GM12878 (cell line): Measurements from ENCODE around the gene NAALADL2. TPM values are rescaled to one million over a fixed set of nuclear protein-coding genes. Genes with fewer than 3 reads are reported as not detected.

Experiments
- ATAC-seq: fragments of 200-7000 bp; cut with Tn5 transposase; 3 replicates; pipeline ENCODE4 v1.9.1; 2020; ENCODE audit warnings: mild to moderate bottlenecking, moderate library complexity
- BruUV-seq: library from RNA; stranded (reverse); fragments of 400-500 nt; replicated peaks from 2 replicates; lab custom pipeline; 2021; lab: Mats Ljungman, UMichigan
- CTCF ChIA-PET: fragments of 300-600 bp; sonication (Branson Sonifier 250); formaldehyde crosslinking; extraction: SDS; loops from one replicate; lab custom pipeline; 2021; ENCODE audit warnings: inconsistent platforms; lab: Yijun Ruan, JAX
- POLR2A ChIA-PET: fragments of 350-600 bp; formaldehyde crosslinking; extraction: SDS; loops from one replicate; lab custom pipeline; 2021; ENCODE audit warnings: inconsistent platforms; lab: Charles Lee
- RAD21 ChIA-PET: fragments of 300-600 bp; sonication (Branson Sonifier 250); formaldehyde crosslinking; loops from one replicate; lab custom pipeline; 2023; ENCODE audit warnings: antibody characterized with exemption; ENCODE audit not compliant: unreplicated experiment; lab: Charles Lee
- SMC1A ChIA-PET: fragments of 300-600 bp; sonication (Branson Sonifier 250); formaldehyde crosslinking; loops from one replicate; lab custom pipeline; 2023; ENCODE audit not compliant: unreplicated experiment, uncharacterized antibody; lab: Charles Lee
- DNase-seq: peaks from one replicate; pipeline ENCODE4 v3.0.0-alpha.2; 2011; ENCODE audit warnings: low read depth, low spot score
- FAIRE-seq: peaks from 3 replicates; lab custom pipeline; 2011; peaks lifted over from hg19 to GRCh38; lab: Jason Lieb, UNC
- H2AFZ ChIP-seq: 2 replicates; pipeline ENCODE4 v1.6.0; 2011; ENCODE audit warnings: low read depth, low read length, control low read depth; ENCODE audit not compliant: control insufficient read depth
- H3K27ac ChIP-seq: 2 replicates; pipeline ENCODE4 v1.5.1; 2011; ENCODE audit warnings: control low read depth; ENCODE audit not compliant: control insufficient read depth, insufficient read depth
- H3K27me3 ChIP-seq, 2 experiments: replicated peaks in 1 of 2; 2 replicates each; pipeline versions ENCODE4 v1.6.0 to v1.6.1; 2011; ENCODE audit warnings: low read length in 1 of 2; ENCODE audit not compliant: control insufficient read depth in 2 of 2, insufficient read depth in 2 of 2
- H3K36me3 ChIP-seq, 2 experiments: 2 replicates each; pipeline ENCODE4 v1.5.1; 2011; ENCODE audit warnings: low read length in 1 of 2; ENCODE audit not compliant: control insufficient read depth in 2 of 2, insufficient read depth in 2 of 2
- H3K4me1 ChIP-seq: 2 replicates; pipeline ENCODE4 v1.6.1; 2011; ENCODE audit warnings: mild to moderate bottlenecking, low read length, moderate library complexity, mixed read lengths; ENCODE audit not compliant: control insufficient read depth, insufficient read depth
- H3K4me2 ChIP-seq: 2 replicates; pipeline ENCODE4 v1.6.0; 2011; ENCODE audit warnings: control low read depth; ENCODE audit not compliant: control insufficient read depth, insufficient read depth
- H3K4me3 ChIP-seq: fragments of 200-600 bp; sonication (generic); 2 replicates; pipeline ENCODE4 v1.5.1; 2016
- H3K79me2 ChIP-seq: 2 replicates; pipeline ENCODE4 v1.6.0; 2011; ENCODE audit warnings: low read length; ENCODE audit not compliant: control insufficient read depth, insufficient read depth
- H3K9ac ChIP-seq: 2 replicates; pipeline ENCODE4 v1.8.0; 2011; ENCODE audit warnings: low read length, control low read depth, mixed read lengths; ENCODE audit not compliant: control insufficient read depth, insufficient read depth
- H3K9me3 ChIP-seq: replicated peaks from 3 replicates; pipeline ENCODE4 v1.5.1; 2011; ENCODE audit warnings: mild to moderate bottlenecking, low read length; ENCODE audit not compliant: control insufficient read depth, insufficient read depth
- H4K20me1 ChIP-seq: 2 replicates; pipeline ENCODE4 v1.6.0; 2011; ENCODE audit not compliant: control insufficient read depth, insufficient read depth
- ASH2L ChIP-seq: fragments of 300-600, 200-600 bp; sonication (generic); IDR thresholded peaks from 2 replicates; pipeline ENCODE4 v1.6.1; 2017; ENCODE audit warnings: low read depth, mild to moderate bottlenecking, borderline replicate concordance
- CEBPB ChIP-seq, 2 experiments: fragments of 150-350 bp in 1 of 2; IDR thresholded peaks; 2 replicates each; pipeline ENCODE4 v1.6.1; 2012 to 2014; ENCODE audit warnings: low read depth in 2 of 2, low read length in 2 of 2, borderline replicate concordance in 1 of 2, inconsistent platforms in 1 of 2
- CEBPZ ChIP-seq: fragments of 150-350 bp; IDR thresholded peaks from 2 replicates; pipeline ENCODE4 v1.6.1; 2016; ENCODE audit warnings: low read depth, low read length
- CHD4 ChIP-seq: fragments of 200-600 bp; sonication (generic); IDR thresholded peaks from 2 replicates; pipeline ENCODE4 v1.6.1; 2016; ENCODE audit warnings: mild to moderate bottlenecking
- E4F1 ChIP-seq: fragments of 450-650 bp; IDR thresholded peaks from 2 replicates; pipeline ENCODE4 v1.6.1; 2018; ENCODE audit warnings: borderline replicate concordance, mild to moderate bottlenecking; ENCODE audit not compliant: partially characterized antibody
- EED ChIP-seq: sonication (generic); IDR thresholded peaks from 2 replicates; pipeline ENCODE4 v1.6.1; 2016; ENCODE audit warnings: antibody characterized with exemption, low read depth
- FOS ChIP-seq: IDR thresholded peaks from 3 replicates; pipeline ENCODE4 v1.6.1; 2011; ENCODE audit warnings: borderline replicate concordance; ENCODE audit not compliant: insufficient read length; ENCODE audit errors: extremely low read depth
- PRDM15 ChIP-seq: fragments of 450-650 bp; formaldehyde crosslinking; IDR thresholded peaks from 2 replicates; pipeline ENCODE4 v1.4.0; 2020; ENCODE audit warnings: mild to moderate bottlenecking, moderate library complexity
- RELB ChIP-seq: fragments of 450-650 bp; IDR thresholded peaks from 2 replicates; pipeline ENCODE4 v1.6.1; 2017; ENCODE audit warnings: low read depth, mild to moderate bottlenecking, moderate library complexity
- SMARCA5 ChIP-seq: fragments of 450-650 bp; IDR thresholded peaks from 2 replicates; pipeline ENCODE4 v1.6.1; 2017; ENCODE audit warnings: mild to moderate bottlenecking
- TARDBP ChIP-seq: IDR thresholded peaks from 2 replicates; pipeline ENCODE4 v1.6.1; 2016; ENCODE audit warnings: borderline replicate concordance
- TBL1XR1 ChIP-seq: IDR thresholded peaks from 2 replicates; pipeline ENCODE4 v1.6.1; 2012; ENCODE audit warnings: low read depth, low read length, improper control_type of control experiment
- WGBS: methylation state at CpG from one replicate; pipeline ENCODE4 v1.1.6; 2016; ENCODE audit warnings: low lambda C conversion rate; ENCODE audit not compliant: insufficient replicate concordance, insufficient coverage; ENCODE audit errors: missing lambda C conversion rate; 5-methylcytosine and 5-hydroxymethylcytosine counted together
- in situ Hi-C: fragments of 300-500 bp; cut with MboI; formaldehyde crosslinking; loops from 9 replicates; pipeline ENCODE4 v1.14.3; 2018; ENCODE audit warnings: mixed read lengths
- intact Hi-C: fragments of 100-400 bp; cut with micrococcal nuclease; formaldehyde crosslinking; loops from one replicate; pipeline ENCODE4 v1.14.2; 2022; ENCODE audit not compliant: unreplicated experiment
- polyA plus RNA-seq, 11 experiments: library from polyadenylated mRNA; depleted of rRNA in 4 of 11; unstranded in 6 of 11; stranded (reverse) in 5 of 11; fragments of >200 nt; fragmentation: Nextera tagmentation in 4 of 11; fragmentation: Illumina TruSeq in 1 of 11; extraction: Ambion mirVana in 4 of 11; extraction: Trizol in 1 of 11; gene quantifications; 1 replicate in 1 of 11; 2 replicates in 10 of 11; pipeline versions ENCODE4 v1.2.1 to v1.2.3, GENCODE V29; 2011 to 2016; ENCODE audit warnings: inconsistent platforms in 2 of 11, missing spikeins in 2 of 11, low read depth in 1 of 11
- total RNA-seq, 4 experiments: library from RNA; depleted of rRNA in 3 of 4; stranded (reverse); fragments of >200 nt in 3 of 4; fragmentation: Illumina TruSeq in 1 of 4; extraction: Trizol in 1 of 4; gene quantifications; 2 replicates each; pipeline versions ENCODE4 v1.2.1 to v1.2.3, GENCODE V29; 2013 to 2021

The NAALADL2 gene
- total and polyA plus RNA-seq, 10 of the 15 experiments (the other 5 are each of a cell fraction or from before 2014, with no cell fraction given): 0.06 to 10.8 (median 0.46) TPM

GRCh38 chr3:175489406-175489805 is 630.3 kb downstream of the NAALADL2 start:
- ATAC-seq (peak; percentile 63), DNase-seq (no peak), FAIRE-seq (peak; percentile 66)
- H3K79me2 ChIP-seq: no peaks in the 10 kb centered on the region
- in situ Hi-C loops: no loop called here
- CTCF ChIA-PET: interaction anchor here (1.1 kb wide), 1 partner anchor 10 kb away, joined by 4 read pairs; no protein-coding TSS in a partner anchor
- no peak overlapping the region for H2AFZ ChIP-seq
- no peaks in the 10 kb centered on the region for H4K20me1 ChIP-seq
- no peak overlapping the region; the same call in 1 of the 2 replicates for H3K27ac ChIP-seq
- no peaks in the 10 kb centered on the region for H3K36me3 ChIP-seq
- RAD21 ChIA-PET: interaction anchor here (0.7 to 1.4 kb wide), 5 partner anchors 12 to 215 kb away, joined by 3 to 5 read pairs (median 4); no protein-coding TSS in a partner anchor
- H3K9ac ChIP-seq: no peak overlapping the region
- 4% methylated on average over 1 of the region's 1 CpG for WGBS
- H3K27me3 ChIP-seq: no peaks in the 10 kb centered on the region
- peaks cover 5% of the 10 kb centered on the region; the same call in 1 of the 2 replicates for H3K4me1 ChIP-seq
- H3K4me3 ChIP-seq: no peak overlapping the region
- intact Hi-C loops: no loop called here
- H3K9me3 ChIP-seq: no peaks in the 10 kb centered on the region
- SMC1A ChIA-PET: interaction anchor here (0.6 to 2.3 kb wide), 3 partner anchors 13 to 215 kb away, joined by 3 to 9 read pairs (median 5); no protein-coding TSS in a partner anchor
- POLR2A ChIA-PET: no interaction called here
- no TSS peak for BruUV-seq
- peak overlapping the region; percentile 24; the same call in 1 of the 2 replicates for H3K4me2 ChIP-seq
- TF ChIP-seq ASH2L (no peak), CEBPB (IDR thresholded peaks at IDR 0.05; ENCODE audit: borderline replicate concordance in 1 of 2, low read depth in 2 of 2, low read length in 2 of 2) (peak in 1 of 2 experiments; percentile 45; a peak in 1 of 4 replicates), E4F1 (no peak), FOS (no peak), CEBPZ (no peak), TARDBP (no peak), EED (no peak), SMARCA5 (no peak), RELB (peak; percentile 44; the same call in 1 of the 2 replicates), PRDM15 (CRISPR knock-in tag) (no peak), TBL1XR1 (no peak), CHD4 (no peak)
